Neural progenitor cell (in vitro differentiated cells): ENCODE results near the gene SMYD3. TPM values are rescaled to one million over a fixed set of nuclear protein-coding genes. Genes with fewer than 3 reads are reported as not detected.

Experiments used
- DNase-seq: peaks from one replicate; pipeline ENCODE4 v3.0.0-alpha.2; 2016; ENCODE audit warnings: low spot score
- H2AFZ ChIP-seq: fragments of 200-600 bp; sonication (generic); replicated peaks from 2 replicates; pipeline ENCODE4 v1.6.1; 2016; ENCODE audit warnings: antibody characterized with exemption
- H3F3A ChIP-seq: fragments of 200-600 bp; sonication (generic); 2 replicates; pipeline ENCODE4 v1.6.1; 2016; ENCODE audit warnings: antibody characterized with exemption, low read depth
- H3K27ac ChIP-seq: fragments of 200-600 bp; sonication (generic); 2 replicates; pipeline ENCODE4 v1.5.1; 2016; ENCODE audit warnings: mild to moderate bottlenecking
- H3K27me3 ChIP-seq: fragments of 200-600 bp; sonication (generic); 2 replicates; pipeline ENCODE4 v1.6.1; 2016; ENCODE audit warnings: mild to moderate bottlenecking, moderate library complexity
- H3K36me3 ChIP-seq: fragments of 200-600 bp; sonication (generic); 2 replicates; pipeline ENCODE4 v1.5.1; 2016
- H3K4me1 ChIP-seq: fragments of 200-600 bp; sonication (generic); 2 replicates; pipeline ENCODE4 v1.6.1; 2016; ENCODE audit warnings: mixed run types
- H3K4me2 ChIP-seq: fragments of 200-600 bp; sonication (generic); 2 replicates; pipeline ENCODE4 v1.6.1; 2016
- H3K4me3 ChIP-seq: fragments of 200-600 bp; sonication (generic); 2 replicates; pipeline ENCODE4 v1.5.1; 2016
- H3K79me2 ChIP-seq: fragments of 200-600 bp; sonication (generic); 2 replicates; pipeline ENCODE4 v1.6.1; 2016; ENCODE audit warnings: low read depth
- H3K9ac ChIP-seq: fragments of 200-600 bp; sonication (generic); 2 replicates; pipeline ENCODE4 v1.6.1; 2016
- H3K9me3 ChIP-seq: fragments of 200-600 bp; sonication (generic); 2 replicates; pipeline ENCODE4 v1.5.1; 2016; ENCODE audit warnings: low read depth
- H4K20me1 ChIP-seq: fragments of 200-600 bp; sonication (generic); 2 replicates; pipeline ENCODE4 v1.6.1; 2016; ENCODE audit warnings: low read depth
- H3K27ac Mint-ChIP-seq: 3 replicates; pipeline ENCODE4 v1.8.0; 2021; ENCODE audit warnings: mixed read lengths
- H3K27me3 Mint-ChIP-seq: 2 replicates; pipeline ENCODE4 v1.8.0; 2022; ENCODE audit warnings: low read depth, mild to moderate bottlenecking, inconsistent platforms, moderate library complexity, mixed read lengths; ENCODE audit not compliant: insufficient read depth
- H3K36me3 Mint-ChIP-seq: 3 replicates; pipeline ENCODE4 v1.8.0; 2021; ENCODE audit warnings: mixed read lengths
- H3K4me1 Mint-ChIP-seq: 3 replicates; pipeline ENCODE4 v1.8.0; 2021; ENCODE audit warnings: mixed read lengths
- H3K4me3 Mint-ChIP-seq: 3 replicates; pipeline ENCODE4 v1.8.0; 2021; ENCODE audit warnings: mild to moderate bottlenecking, moderate library complexity, mixed read lengths
- H3K9me3 Mint-ChIP-seq: 3 replicates; pipeline ENCODE4 v1.8.0; 2020; ENCODE audit warnings: mixed read lengths
- EZH2 ChIP-seq: fragments of 200-600 bp; sonication (generic); IDR thresholded peaks from 2 replicates; pipeline ENCODE4 v1.6.1; 2017; ENCODE audit warnings: antibody characterized with exemption, mild to moderate bottlenecking, moderate library complexity
- EZH2phosphoT487 ChIP-seq: fragments of 200-600 bp; sonication (generic); IDR thresholded peaks from 2 replicates; pipeline ENCODE4 v1.6.1; 2017; ENCODE audit warnings: antibody characterized with exemption
- total RNA-seq: library from RNA; depleted of rRNA; stranded (reverse); fragments of >200 nt; gene quantifications from 2 replicates; pipeline ENCODE4 v1.2.3, GENCODE V29; 2015; ENCODE audit warnings: low replicate concordance
- TF ChIP-seq, protein P1 (sequence below): fragments of 200-600 bp; sonication (generic); IDR thresholded peaks from 2 replicates; pipeline ENCODE4 v1.5.1; 2017; ENCODE audit warnings: antibody characterized with exemption, mild to moderate bottlenecking

Gene SMYD3
- total RNA-seq, 1 donor from 2014 or later, result 43.2 TPM

- no peaks in the 10 kb centered on the region for H3F3A ChIP-seq
- H3K27me3 ChIP-seq, result no peaks in the 10 kb centered on the region
- no peaks in the 10 kb centered on the region for H3K9me3 ChIP-seq
- H3K4me1 ChIP-seq, result no peaks in the 10 kb centered on the region
- no peak overlapping the region for H3K4me3 Mint-ChIP-seq
- peaks cover 3% of the 10 kb centered on the region for H3K36me3 Mint-ChIP-seq
- no peaks in the 10 kb centered on the region for H3K79me2 ChIP-seq
- peaks cover 2% of the 10 kb centered on the region for H3K4me1 Mint-ChIP-seq
- no peak overlapping the region for H2AFZ ChIP-seq
- H3K27ac ChIP-seq, result no peak overlapping the region
- DNase-seq, result no peak
- peaks cover 2% of the 10 kb centered on the region for H3K27me3 Mint-ChIP-seq
- H3K9ac ChIP-seq, result no peak overlapping the region
- H4K20me1 ChIP-seq, result no peaks in the 10 kb centered on the region
- peaks cover 6% of the 10 kb centered on the region for H3K9me3 Mint-ChIP-seq
- no peaks in the 10 kb centered on the region for H3K36me3 ChIP-seq
- H3K4me3 ChIP-seq, result no peak overlapping the region
- no peak overlapping the region for H3K4me2 ChIP-seq
- TF ChIP-seq EZH2phosphoT487 (no peak), EZH2 (no peak)
- TF ChIP-seq, protein P1, sequence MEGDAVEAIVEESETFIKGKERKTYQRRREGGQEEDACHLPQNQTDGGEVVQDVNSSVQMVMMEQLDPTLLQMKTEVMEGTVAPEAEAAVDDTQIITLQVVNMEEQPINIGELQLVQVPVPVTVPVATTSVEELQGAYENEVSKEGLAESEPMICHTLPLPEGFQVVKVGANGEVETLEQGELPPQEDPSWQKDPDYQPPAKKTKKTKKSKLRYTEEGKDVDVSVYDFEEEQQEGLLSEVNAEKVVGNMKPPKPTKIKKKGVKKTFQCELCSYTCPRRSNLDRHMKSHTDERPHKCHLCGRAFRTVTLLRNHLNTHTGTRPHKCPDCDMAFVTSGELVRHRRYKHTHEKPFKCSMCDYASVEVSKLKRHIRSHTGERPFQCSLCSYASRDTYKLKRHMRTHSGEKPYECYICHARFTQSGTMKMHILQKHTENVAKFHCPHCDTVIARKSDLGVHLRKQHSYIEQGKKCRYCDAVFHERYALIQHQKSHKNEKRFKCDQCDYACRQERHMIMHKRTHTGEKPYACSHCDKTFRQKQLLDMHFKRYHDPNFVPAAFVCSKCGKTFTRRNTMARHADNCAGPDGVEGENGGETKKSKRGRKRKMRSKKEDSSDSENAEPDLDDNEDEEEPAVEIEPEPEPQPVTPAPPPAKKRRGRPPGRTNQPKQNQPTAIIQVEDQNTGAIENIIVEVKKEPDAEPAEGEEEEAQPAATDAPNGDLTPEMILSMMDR, result no peak
- H3K27ac Mint-ChIP-seq, result no peak overlapping the region
Observed at GRCh38 chr1:246459221-246459620, 47.9 kb downstream of the SMYD3 start.

DNA sequence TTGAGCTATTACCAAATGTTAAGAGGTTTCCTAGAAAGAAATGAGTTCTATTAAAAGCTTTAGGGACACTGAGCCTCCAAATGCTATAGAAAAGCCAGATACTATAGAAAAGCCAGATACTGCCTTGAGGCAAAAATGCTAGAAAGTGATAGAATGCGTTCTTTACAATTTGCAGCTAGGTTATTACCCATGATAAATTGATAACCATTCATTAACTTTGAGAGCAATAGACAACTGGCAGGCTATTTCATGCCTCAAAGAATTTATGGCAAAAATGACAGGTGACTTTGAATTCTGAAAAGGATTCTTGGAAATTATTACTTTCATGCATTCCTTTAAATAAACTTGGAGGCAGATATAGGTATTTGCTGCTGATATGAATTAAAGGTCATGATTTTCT is 51.6 kb downstream of the SMYD3 start:
- Mint-ChIP-seq H3K9me3 (peaks cover 6% of the 10 kb centered on the region), H3K4me3 (no peak overlapping the region), H3K27me3 (no peaks in the 10 kb centered on the region), H3K27ac (no peak overlapping the region), H3K4me1 (peaks cover 2% of the 10 kb centered on the region), H3K36me3 (peaks cover 3% of the 10 kb centered on the region)
- H3K9ac ChIP-seq, result no peak overlapping the region
- no peaks in the 10 kb centered on the region for H3K36me3 ChIP-seq
- no peaks in the 10 kb centered on the region for H3K4me1 ChIP-seq
- H3F3A ChIP-seq, result no peaks in the 10 kb centered on the region
- no peaks in the 10 kb centered on the region for H3K27me3 ChIP-seq
- H3K9me3 ChIP-seq, result no peaks in the 10 kb centered on the region
- no peak overlapping the region for H2AFZ ChIP-seq
- no peak overlapping the region for H3K4me2 ChIP-seq
- TF ChIP-seq, protein P1, result no peak
- TF ChIP-seq EZH2phosphoT487 (no peak), EZH2 (no peak)
- no peak overlapping the region for H3K4me3 ChIP-seq
- H3K27ac ChIP-seq, result no peak overlapping the region
- H4K20me1 ChIP-seq, result no peaks in the 10 kb centered on the region
- no peaks in the 10 kb centered on the region for H3K79me2 ChIP-seq
- DNase-seq, result no peak

- Mint-ChIP-seq H3K27ac (no peak overlapping the region), H3K9me3 (peaks cover 6% of the 10 kb centered on the region), H3K36me3 (peaks cover 3% of the 10 kb centered on the region), H3K4me1 (peaks cover 2% of the 10 kb centered on the region), H3K27me3 (no peaks in the 10 kb centered on the region), H3K4me3 (no peak overlapping the region)
- Histone ChIP-seq H3F3A (no peaks in the 10 kb centered on the region), H2AFZ (no peak overlapping the region), H3K9me3 (no peaks in the 10 kb centered on the region), H4K20me1 (no peaks in the 10 kb centered on the region), H3K79me2 (no peaks in the 10 kb centered on the region), H3K27ac (no peak overlapping the region), H3K9ac (no peak overlapping the region), H3K27me3 (no peaks in the 10 kb centered on the region), H3K4me3 (no peak overlapping the region), H3K4me1 (no peaks in the 10 kb centered on the region), H3K36me3 (no peaks in the 10 kb centered on the region), H3K4me2 (no peak overlapping the region)
- TF ChIP-seq EZH2phosphoT487, result no peak
- TF ChIP-seq EZH2, result no peak
- TF ChIP-seq, protein P1, result no peak
- DNase-seq, result no peak
Observed at GRCh38 chr1:246454655-246455054, 52.4 kb downstream of the SMYD3 start.
